ENCODE measurements around the gene INSYN1.
"Not testable (repeated sequence)": the region's sequence is repeated elsewhere in the genome, so short reads cannot be mapped to it uniquely, and the experiment has no call there.

- not testable (repeated sequence) for TF ChIP-seq DMBX1 (CRISPR knock-in tag; IDR thresholded peaks at IDR 0.05; ENCODE audit: borderline replicate concordance); TFE3 (CRISPR knock-in tag; IDR thresholded peaks at IDR 0.05); FOXO4 (CRISPR knock-in tag; IDR thresholded peaks at IDR 0.05); HDAC2 (IDR thresholded peaks at IDR 0.05); E2F4 (CRISPR knock-in tag; IDR thresholded peaks at IDR 0.05; ENCODE audit: low read depth); BCLAF1 (IDR thresholded peaks at IDR 0.05; ENCODE audit: borderline replicate concordance in 1 of 2, control insufficient read depth in 1 of 2, low read depth in 2 of 2, low read length in 1 of 2); CTCF (IDR thresholded peaks at IDR 0.05 in 2 of 3, conservative IDR thresholded peaks at IDR 0.05 in 1 of 3; ENCODE audit: insufficient read depth in 2 of 3, low read depth in 1 of 3, low read length in 3 of 3); CREB3L1 (IDR thresholded peaks at IDR 0.05; ENCODE audit: borderline replicate concordance, low read depth); ETV5 (CRISPR knock-in tag; IDR thresholded peaks at IDR 0.05; ENCODE audit: low read depth); ZNF431 (CRISPR knock-in tag; IDR thresholded peaks at IDR 0.05); BRF2 (IDR thresholded peaks at IDR 0.05; ENCODE audit: borderline replicate concordance, insufficient read depth, insufficient read length); RFX5 (IDR thresholded peaks at IDR 0.05; ENCODE audit: low read depth, low read length)
These were observed 48.8 kb downstream of the INSYN1 start for GRCh38 chr15:73704142-73704868.

Measured in K562 (cell line).